Panc1 (cell line): ENCODE results near the gene WHRN. TPM values are rescaled to one million over a fixed set of nuclear protein-coding genes. Genes with fewer than 3 reads are reported as not detected.

Source experiments
- ATAC-seq: fragments of 200-7000 bp; cut with Tn5 transposase; 2 replicates; pipeline ENCODE4 v1.9.1; 2020; ENCODE audit warnings: mild to moderate bottlenecking, moderate library complexity
- BruUV-seq: library from RNA; stranded (reverse); fragments of 400-500 nt; replicated peaks from 2 replicates; lab custom pipeline; 2021; lab: Mats Ljungman, UMichigan
- CTCF ChIA-PET: fragments of 300-600 bp; sonication (Branson Sonifier 250); formaldehyde crosslinking; loops from one replicate; lab custom pipeline; 2022; ENCODE audit warnings: antibody characterized with exemption; lab: Charles Lee
- POLR2A ChIA-PET: fragments of 300-600 bp; sonication (Branson Sonifier 250); formaldehyde crosslinking; loops from one replicate; lab custom pipeline; 2022; ENCODE audit warnings: antibody characterized with exemption; lab: Charles Lee
- DNase-seq: peaks from one replicate; pipeline ENCODE4 v3.0.0-alpha.2; 2010; ENCODE audit warnings: low read depth, low spot score
- H3K27ac ChIP-seq: 2 replicates; pipeline ENCODE4 v1.5.1; 2011; ENCODE audit warnings: mild to moderate bottlenecking, low read length, inconsistent platforms
- H3K27me3 ChIP-seq: fragments of 200-500 bp; sonication (Bioruptor generic); 2 replicates; pipeline ENCODE4 v1.6.0; 2014; ENCODE audit warnings: low read length, inconsistent platforms; ENCODE audit not compliant: control insufficient read depth, insufficient read depth
- H3K36me3 ChIP-seq: fragments of 200-500 bp; sonication (Bioruptor generic); 2 replicates; pipeline ENCODE4 v1.5.1; 2014; ENCODE audit warnings: inconsistent platforms, mild to moderate bottlenecking, low read length, moderate library complexity; ENCODE audit not compliant: control insufficient read depth, insufficient read depth
- H3K4me1 ChIP-seq: 2 replicates; pipeline ENCODE4 v1.5.1; 2011; ENCODE audit warnings: inconsistent platforms, mild to moderate bottlenecking, low read length, moderate library complexity; ENCODE audit not compliant: control insufficient read depth, insufficient read depth
- H3K4me3 ChIP-seq, 2 experiments: 2 replicates each; pipeline ENCODE4 v1.5.1; 2011 to 2012; ENCODE audit warnings: low read depth in 2 of 2, low read length in 2 of 2, mild to moderate bottlenecking in 2 of 2, inconsistent platforms in 1 of 2, moderate library complexity in 1 of 2
- H3K9me3 ChIP-seq: fragments of 200-500 bp; sonication (Bioruptor generic); 2 replicates; pipeline ENCODE4 v1.5.1; 2014; ENCODE audit warnings: low read depth, mild to moderate bottlenecking, inconsistent platforms, low read length, moderate library complexity; ENCODE audit not compliant: control insufficient read depth, insufficient read depth
- POLR2AphosphoS5 ChIP-seq: IDR thresholded peaks from 2 replicates; pipeline ENCODE4 v1.6.1; 2012; ENCODE audit warnings: mild to moderate bottlenecking, low read depth, low read length, moderate library complexity
- SIN3A ChIP-seq: IDR thresholded peaks from 2 replicates; pipeline ENCODE4 v1.6.1; 2012; ENCODE audit warnings: low read depth, mild to moderate bottlenecking, low read length, moderate library complexity, borderline replicate concordance; ENCODE audit not compliant: insufficient read depth
- TCF7L2 ChIP-seq: IDR thresholded peaks from 2 replicates; pipeline ENCODE4 v1.6.1; 2011; ENCODE audit warnings: mild to moderate bottlenecking, low read depth, low read length, inconsistent platforms
- in situ Hi-C: cut with HindIII; loops from 2 replicates; pipeline ENCODE4 v1.10.0; 2016; ENCODE audit warnings: low sequenced_read_pairs, low pct_unique_long_range_greater_than_20kb
- intact Hi-C: fragments of 100-400 bp; cut with micrococcal nuclease; formaldehyde crosslinking; loops from one replicate; pipeline ENCODE4 v1.10.0; 2022; ENCODE audit not compliant: unreplicated experiment
- total RNA-seq: library from RNA; stranded (reverse); gene quantifications from one replicate; pipeline ENCODE4 v1.2.1, GENCODE V29; 2021; ENCODE audit not compliant: unreplicated experiment
- TF ChIP-seq, protein P1 (sequence below), 2 experiments: IDR thresholded peaks; 2 replicates each; pipeline ENCODE4 v1.6.1; 2011 to 2012; ENCODE audit warnings: low read depth in 2 of 2, control low read depth in 1 of 2, low read length in 1 of 2, mild to moderate bottlenecking in 1 of 2, moderate library complexity in 1 of 2; ENCODE audit not compliant: insufficient read depth in 1 of 2
- TF ChIP-seq, protein P2 (sequence below): fragments of 450-650 bp; IDR thresholded peaks from 2 replicates; pipeline ENCODE4 v1.5.1; 2017; ENCODE audit warnings: mild to moderate bottlenecking

Gene WHRN
- total RNA-seq, 1 experiment from 2014 or later: 18.0 TPM

DNA sequence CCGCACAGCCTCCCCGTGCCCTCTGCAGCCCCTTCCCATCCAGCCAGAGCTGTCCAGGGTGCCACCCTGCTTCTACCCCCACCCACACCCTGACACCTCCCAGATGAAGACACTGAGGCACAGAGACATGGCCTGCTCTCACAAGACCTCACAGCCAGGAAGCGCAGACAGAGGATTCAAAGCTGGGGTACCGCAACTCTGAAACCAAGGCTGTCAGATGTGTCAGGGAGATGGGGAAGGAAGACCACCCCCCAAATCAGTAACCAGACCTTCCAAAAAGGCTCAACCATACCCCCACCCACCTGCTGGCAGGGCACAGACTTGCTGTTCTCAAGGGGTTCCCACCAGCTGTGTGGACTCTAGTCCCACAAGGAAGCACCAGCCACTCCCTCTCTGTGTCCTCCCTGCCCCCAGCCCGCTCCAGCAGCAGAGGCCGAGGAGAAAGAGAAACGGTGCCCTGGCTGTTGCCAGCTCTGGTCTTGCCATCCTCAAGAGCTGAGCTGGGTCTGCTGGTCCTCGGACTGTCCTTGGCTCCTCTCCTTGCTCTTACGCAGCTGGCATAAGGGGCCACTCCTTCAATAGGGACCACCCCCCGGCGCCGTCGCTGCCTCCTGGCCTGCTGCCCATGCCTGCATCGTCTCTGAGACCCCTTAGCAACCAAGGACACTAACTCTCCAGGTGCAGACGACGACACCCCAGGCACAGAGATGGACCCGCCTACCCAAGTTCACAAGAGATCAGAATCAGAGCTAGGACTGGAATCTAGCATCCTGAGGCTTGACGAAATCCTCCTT is 118.2 kb downstream of the WHRN start:
- Histone ChIP-seq H3K9me3 (no peaks in the 10 kb centered on the region), H3K4me1 (no peaks in the 10 kb centered on the region), H3K4me3 (no peak overlapping the region), H3K27me3 (no peaks in the 10 kb centered on the region), H3K36me3 (no peaks in the 10 kb centered on the region), H3K27ac (no peak overlapping the region)
- TF ChIP-seq, protein P1, sequence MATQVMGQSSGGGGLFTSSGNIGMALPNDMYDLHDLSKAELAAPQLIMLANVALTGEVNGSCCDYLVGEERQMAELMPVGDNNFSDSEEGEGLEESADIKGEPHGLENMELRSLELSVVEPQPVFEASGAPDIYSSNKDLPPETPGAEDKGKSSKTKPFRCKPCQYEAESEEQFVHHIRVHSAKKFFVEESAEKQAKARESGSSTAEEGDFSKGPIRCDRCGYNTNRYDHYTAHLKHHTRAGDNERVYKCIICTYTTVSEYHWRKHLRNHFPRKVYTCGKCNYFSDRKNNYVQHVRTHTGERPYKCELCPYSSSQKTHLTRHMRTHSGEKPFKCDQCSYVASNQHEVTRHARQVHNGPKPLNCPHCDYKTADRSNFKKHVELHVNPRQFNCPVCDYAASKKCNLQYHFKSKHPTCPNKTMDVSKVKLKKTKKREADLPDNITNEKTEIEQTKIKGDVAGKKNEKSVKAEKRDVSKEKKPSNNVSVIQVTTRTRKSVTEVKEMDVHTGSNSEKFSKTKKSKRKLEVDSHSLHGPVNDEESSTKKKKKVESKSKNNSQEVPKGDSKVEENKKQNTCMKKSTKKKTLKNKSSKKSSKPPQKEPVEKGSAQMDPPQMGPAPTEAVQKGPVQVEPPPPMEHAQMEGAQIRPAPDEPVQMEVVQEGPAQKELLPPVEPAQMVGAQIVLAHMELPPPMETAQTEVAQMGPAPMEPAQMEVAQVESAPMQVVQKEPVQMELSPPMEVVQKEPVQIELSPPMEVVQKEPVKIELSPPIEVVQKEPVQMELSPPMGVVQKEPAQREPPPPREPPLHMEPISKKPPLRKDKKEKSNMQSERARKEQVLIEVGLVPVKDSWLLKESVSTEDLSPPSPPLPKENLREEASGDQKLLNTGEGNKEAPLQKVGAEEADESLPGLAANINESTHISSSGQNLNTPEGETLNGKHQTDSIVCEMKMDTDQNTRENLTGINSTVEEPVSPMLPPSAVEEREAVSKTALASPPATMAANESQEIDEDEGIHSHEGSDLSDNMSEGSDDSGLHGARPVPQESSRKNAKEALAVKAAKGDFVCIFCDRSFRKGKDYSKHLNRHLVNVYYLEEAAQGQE (IDR thresholded peaks at IDR 0.05; ENCODE audit: insufficient read depth in 1 of 2, low read depth in 2 of 2, low read length in 1 of 2): no peak
- TF ChIP-seq SIN3A: no peak
- no peak for TF ChIP-seq POLR2AphosphoS5
- TF ChIP-seq, protein P2, sequence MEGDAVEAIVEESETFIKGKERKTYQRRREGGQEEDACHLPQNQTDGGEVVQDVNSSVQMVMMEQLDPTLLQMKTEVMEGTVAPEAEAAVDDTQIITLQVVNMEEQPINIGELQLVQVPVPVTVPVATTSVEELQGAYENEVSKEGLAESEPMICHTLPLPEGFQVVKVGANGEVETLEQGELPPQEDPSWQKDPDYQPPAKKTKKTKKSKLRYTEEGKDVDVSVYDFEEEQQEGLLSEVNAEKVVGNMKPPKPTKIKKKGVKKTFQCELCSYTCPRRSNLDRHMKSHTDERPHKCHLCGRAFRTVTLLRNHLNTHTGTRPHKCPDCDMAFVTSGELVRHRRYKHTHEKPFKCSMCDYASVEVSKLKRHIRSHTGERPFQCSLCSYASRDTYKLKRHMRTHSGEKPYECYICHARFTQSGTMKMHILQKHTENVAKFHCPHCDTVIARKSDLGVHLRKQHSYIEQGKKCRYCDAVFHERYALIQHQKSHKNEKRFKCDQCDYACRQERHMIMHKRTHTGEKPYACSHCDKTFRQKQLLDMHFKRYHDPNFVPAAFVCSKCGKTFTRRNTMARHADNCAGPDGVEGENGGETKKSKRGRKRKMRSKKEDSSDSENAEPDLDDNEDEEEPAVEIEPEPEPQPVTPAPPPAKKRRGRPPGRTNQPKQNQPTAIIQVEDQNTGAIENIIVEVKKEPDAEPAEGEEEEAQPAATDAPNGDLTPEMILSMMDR: no peak
- TF ChIP-seq TCF7L2: no peak
- BruUV-seq: no TSS peak
- ChIA-PET POLR2A (no interaction called here), CTCF (no interaction called here)
- in situ Hi-C loops: no loop called here
- intact Hi-C loops: no loop called here
- DNase-seq (no peak), ATAC-seq (no peak)

DNA sequence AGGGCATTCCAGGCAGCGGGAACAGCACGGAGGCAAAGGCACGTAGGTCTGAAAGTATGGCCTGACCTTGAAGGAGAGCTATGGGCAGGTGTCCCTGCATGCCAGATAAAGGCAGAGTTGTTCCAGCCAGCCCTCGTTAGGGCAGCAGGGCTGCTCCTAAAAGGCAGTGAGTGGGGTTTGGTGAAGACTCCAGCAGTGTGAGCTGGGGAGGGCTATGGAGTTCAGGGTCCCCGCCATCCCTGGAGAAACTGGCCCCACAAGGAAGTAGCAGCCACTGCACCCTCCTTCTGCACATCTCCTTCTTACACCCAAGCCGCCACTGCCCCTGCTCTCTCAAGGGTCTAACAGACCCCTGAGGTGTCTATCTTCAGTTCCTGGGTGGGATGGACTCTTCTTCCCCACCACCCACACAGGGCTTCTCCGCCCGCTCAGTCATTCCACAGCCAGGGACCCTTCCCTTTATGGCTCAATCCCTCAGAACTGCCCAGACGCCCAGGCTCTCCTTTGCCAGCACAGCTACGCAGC is 118.8 kb downstream of the WHRN start:
- Histone ChIP-seq H3K4me1 (no peaks in the 10 kb centered on the region), H3K36me3 (no peaks in the 10 kb centered on the region), H3K4me3 (no peak overlapping the region), H3K9me3 (no peaks in the 10 kb centered on the region), H3K27ac (no peak overlapping the region), H3K27me3 (no peaks in the 10 kb centered on the region)
- ChIA-PET CTCF (no interaction called here), POLR2A (no interaction called here)
- in situ Hi-C loops (no loop called here), intact Hi-C loops (no loop called here)
- no peak for ATAC-seq
- no TSS peak for BruUV-seq
- TF ChIP-seq POLR2AphosphoS5 (no peak), TCF7L2 (no peak)
- DNase-seq: no peak
